OCI-LY3 (cell line): Measurements from ENCODE around the gene COG2.

Experiments
- CTCF ChIP-seq: fragments of 200-600, 300-600 bp; sonication (generic); IDR thresholded peaks from 2 replicates; pipeline ENCODE4 v1.5.1; 2014; ENCODE audit warnings: antibody characterized with exemption, low read length, low read depth
- EZH2phosphoT487 ChIP-seq: fragments of 200-600 bp; shearing (Covaris generic); IDR thresholded peaks from 2 replicates; pipeline ENCODE4 v1.6.1; 2018; ENCODE audit warnings: antibody characterized with exemption, mixed run types, low read depth

GRCh38 chr1:230598745-230599144 is 43.5 kb upstream of the COG2 start:
- TF ChIP-seq CTCF (no peak), EZH2phosphoT487 (no peak)
